ENCODE measurements around the gene MMP2. TPM values are rescaled to one million over a fixed set of nuclear protein-coding genes. Genes with fewer than 3 reads are reported as not detected.

MMP2 gene
- total and polyA plus RNA-seq, 2 of the 13 experiments (the other 11 are each of a cell fraction or from before 2014, with no cell fraction given): 0.31 to 1.3 TPM

- TF ChIP-seq TGIF2 (CRISPR knock-in tag; IDR thresholded peaks at IDR 0.05) (no peak), DRAP1 (CRISPR knock-in tag; IDR thresholded peaks at IDR 0.05) (no peak)
These were observed 31.3 kb downstream of the MMP2 start (continued) for GRCh38 chr16:55510185-55510805.

DNA sequence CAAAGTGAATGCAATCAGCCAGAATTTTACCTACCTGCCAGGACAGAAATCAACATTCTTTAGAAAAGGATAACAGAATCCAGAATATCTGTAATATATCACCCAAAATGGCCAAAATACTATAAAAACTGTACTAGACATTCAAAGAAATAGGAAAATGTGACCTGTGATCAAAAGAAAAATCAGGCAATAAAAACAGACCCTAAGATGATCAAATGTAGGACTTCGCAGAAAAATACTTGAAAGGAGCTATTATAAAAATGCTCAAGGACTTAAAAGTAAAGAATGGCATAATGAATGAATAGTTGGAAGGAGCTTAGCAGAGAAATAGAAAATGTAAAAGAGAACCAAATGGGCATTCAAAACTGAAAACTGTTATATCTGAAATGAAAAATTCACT, 33.9 kb downstream of the MMP2 start:
- no peaks in the 10 kb centered on the region for H3K36me3 ChIP-seq (replicated peaks in 1 of 2; ENCODE audit: control insufficient read depth in 1 of 2, insufficient read depth in 2 of 2, low read length in 2 of 2)
- no peak for ATAC-seq
- peaks cover 6% of the 10 kb centered on the region for H3K79me2 ChIP-seq (ENCODE audit: insufficient read depth, low read length)

More for the DNA sequence above, 33.9 kb downstream of the MMP2 start:
- ChIA-PET POLR2A (interaction anchor here (0.9 kb wide), 1 partner anchor 10 kb away, joined by 4 read pairs; no protein-coding TSS in a partner anchor), CTCF (ENCODE audit: low intra/inter-chr PET ratio, low total read pairs) (interaction anchor here (1.2 to 2.0 kb wide), 4 partner anchors 48 to 191 kb away, joined by 3 to 8 read pairs (median 6); no protein-coding TSS in a partner anchor)
- in situ Hi-C loops (cut with HindIII; ENCODE audit: extremely low pct_ligation_motif_present, low pct_unique_long_range_greater_than_20kb) (no loop called here), intact Hi-C loops (cut with micrococcal nuclease; ENCODE audit: unreplicated experiment) (no loop called here)
- H3K4me1 ChIP-seq (ENCODE audit: insufficient read depth, low read length): peaks cover 26% of the 10 kb centered on the region
- DNase-seq (ENCODE audit: low spot score): no peak
- TF ChIP-seq ATF7 (IDR thresholded peaks at IDR 0.05): no peak
- no peak for TF ChIP-seq ATF7 (CRISPR knock-in tag; IDR thresholded peaks at IDR 0.05)
- TF ChIP-seq ZNF839 (CRISPR knock-in tag; IDR thresholded peaks at IDR 0.05; ENCODE audit: borderline replicate concordance): no peak
- TF ChIP-seq ZBTB34 (CRISPR knock-in tag; IDR thresholded peaks at IDR 0.05): no peak
- TF ChIP-seq, protein P1, sequence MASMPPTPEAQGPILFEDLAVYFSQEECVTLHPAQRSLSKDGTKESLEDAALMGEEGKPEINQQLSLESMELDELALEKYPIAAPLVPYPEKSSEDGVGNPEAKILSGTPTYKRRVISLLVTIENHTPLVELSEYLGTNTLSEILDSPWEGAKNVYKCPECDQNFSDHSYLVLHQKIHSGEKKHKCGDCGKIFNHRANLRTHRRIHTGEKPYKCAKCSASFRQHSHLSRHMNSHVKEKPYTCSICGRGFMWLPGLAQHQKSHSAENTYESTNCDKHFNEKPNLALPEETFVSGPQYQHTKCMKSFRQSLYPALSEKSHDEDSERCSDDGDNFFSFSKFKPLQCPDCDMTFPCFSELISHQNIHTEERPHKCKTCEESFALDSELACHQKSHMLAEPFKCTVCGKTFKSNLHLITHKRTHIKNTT (CRISPR knock-in tag; IDR thresholded peaks at IDR 0.05): no peak
- no peak for TF ChIP-seq NCOA2 (CRISPR knock-in tag; IDR thresholded peaks at IDR 0.05)
- TF ChIP-seq CBX5 (CRISPR knock-in tag; IDR thresholded peaks at IDR 0.05; ENCODE audit: borderline replicate concordance): no peak
- no peak for TF ChIP-seq XBP1 (CRISPR knock-in tag; IDR thresholded peaks at IDR 0.05)
- TF ChIP-seq CREM (IDR thresholded peaks at IDR 0.05): no peak
- TF ChIP-seq CREM (CRISPR knock-in tag; IDR thresholded peaks at IDR 0.05): no peak
- no peak for TF ChIP-seq ZNF672 (CRISPR knock-in tag; IDR thresholded peaks at IDR 0.05)
- TF ChIP-seq RCOR2 (CRISPR knock-in tag; IDR thresholded peaks at IDR 0.05): no peak
- TF ChIP-seq ZXDC (CRISPR knock-in tag; IDR thresholded peaks at IDR 0.05): no peak
- TF ChIP-seq NFATC3 (CRISPR knock-in tag; IDR thresholded peaks at IDR 0.05): no peak
- no peak for TF ChIP-seq ZNF644 (CRISPR knock-in tag; IDR thresholded peaks at IDR 0.05; ENCODE audit: low read depth)
- no peak for TF ChIP-seq PHF5A (CRISPR knock-in tag; IDR thresholded peaks at IDR 0.05; ENCODE audit: low read depth, unreplicated experiment)
- H4K20me1 ChIP-seq (ENCODE audit: insufficient read depth, low read length): no peaks in the 10 kb centered on the region
- peaks cover 10% of the 10 kb centered on the region for H3K9me3 ChIP-seq (ENCODE audit: low read length)
- H3K4me2 ChIP-seq (ENCODE audit: low read depth, low read length): no peak overlapping the region
- H2AFZ ChIP-seq (ENCODE audit: low read length): no peak overlapping the region
- no peak overlapping the region for H3K4me3 ChIP-seq (replicated peaks in 1 of 3; ENCODE audit: insufficient read depth in 1 of 3, low read depth in 2 of 3, low read length in 3 of 3)
- H3K9ac ChIP-seq (ENCODE audit: insufficient read depth, low read depth, low read length): no peak overlapping the region
- no peak for FAIRE-seq
- no peak overlapping the region for H3K27ac ChIP-seq (ENCODE audit: extremely low read length, insufficient read depth, low read length)
- no peaks in the 10 kb centered on the region for H3K27me3 ChIP-seq (ENCODE audit: control insufficient read depth in 1 of 2, insufficient read depth in 2 of 2, low read length in 2 of 2)
- WGBS (ENCODE audit: low lambda C conversion rate): 83% methylated on average over 1 of the region's 1 CpG
- no TSS peak for BruUV-seq (replicated peaks)

All from HepG2 (cell line).